ENCODE measurements around the gene OSBP2.

DNA sequence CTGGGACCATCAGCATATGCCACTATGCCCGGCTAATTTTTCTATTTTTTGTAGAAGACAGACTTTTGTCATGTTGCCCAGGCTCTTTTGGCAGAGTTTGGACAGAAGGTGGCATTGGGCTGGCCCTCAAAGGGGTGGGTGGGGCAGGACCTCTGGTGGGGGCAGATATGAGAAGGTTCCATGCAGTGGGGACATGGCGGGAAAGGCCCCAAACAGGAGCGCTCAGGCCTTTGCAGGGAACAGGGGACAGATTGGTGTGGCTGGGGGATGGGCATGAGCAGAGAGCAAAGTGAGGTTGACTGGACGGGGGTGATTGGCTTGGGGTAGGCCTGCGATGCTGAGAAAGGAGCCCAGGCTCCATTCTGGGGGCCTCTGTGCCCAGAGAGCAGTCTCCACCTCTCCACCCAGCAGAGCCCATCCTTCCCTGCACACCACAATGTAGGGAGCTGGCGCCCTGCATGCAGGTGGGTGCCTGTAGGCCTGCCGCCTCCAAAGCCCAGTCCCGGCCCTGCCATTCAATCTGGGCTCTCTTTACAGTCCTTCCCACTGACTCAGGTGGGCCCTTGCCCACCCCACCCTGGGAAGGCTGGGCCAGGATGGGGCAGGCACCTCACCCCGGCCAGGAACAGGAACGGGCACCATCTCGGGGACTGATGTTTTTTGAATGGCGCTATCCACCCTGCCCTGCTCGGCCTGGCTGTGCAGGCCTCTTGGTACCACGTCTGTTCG, 175.2 kb downstream of the OSBP2 start:
- TF ChIP-seq, protein P1, sequence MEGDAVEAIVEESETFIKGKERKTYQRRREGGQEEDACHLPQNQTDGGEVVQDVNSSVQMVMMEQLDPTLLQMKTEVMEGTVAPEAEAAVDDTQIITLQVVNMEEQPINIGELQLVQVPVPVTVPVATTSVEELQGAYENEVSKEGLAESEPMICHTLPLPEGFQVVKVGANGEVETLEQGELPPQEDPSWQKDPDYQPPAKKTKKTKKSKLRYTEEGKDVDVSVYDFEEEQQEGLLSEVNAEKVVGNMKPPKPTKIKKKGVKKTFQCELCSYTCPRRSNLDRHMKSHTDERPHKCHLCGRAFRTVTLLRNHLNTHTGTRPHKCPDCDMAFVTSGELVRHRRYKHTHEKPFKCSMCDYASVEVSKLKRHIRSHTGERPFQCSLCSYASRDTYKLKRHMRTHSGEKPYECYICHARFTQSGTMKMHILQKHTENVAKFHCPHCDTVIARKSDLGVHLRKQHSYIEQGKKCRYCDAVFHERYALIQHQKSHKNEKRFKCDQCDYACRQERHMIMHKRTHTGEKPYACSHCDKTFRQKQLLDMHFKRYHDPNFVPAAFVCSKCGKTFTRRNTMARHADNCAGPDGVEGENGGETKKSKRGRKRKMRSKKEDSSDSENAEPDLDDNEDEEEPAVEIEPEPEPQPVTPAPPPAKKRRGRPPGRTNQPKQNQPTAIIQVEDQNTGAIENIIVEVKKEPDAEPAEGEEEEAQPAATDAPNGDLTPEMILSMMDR (optimal IDR thresholded peaks at IDR 0.05 in 1 of 3, IDR thresholded peaks at IDR 0.05 in 1 of 3, conservative IDR thresholded peaks at IDR 0.05 in 1 of 3; ENCODE audit: extremely low read depth in 1 of 3, insufficient read depth in 2 of 3, low read length in 3 of 3): no peak
- no peak for TF ChIP-seq EZH2 (IDR thresholded peaks at IDR 0.05; ENCODE audit: low read length)

Measured in keratinocyte (primary cell).